PFSK-1 (cell line): Measurements from ENCODE around the gene MLST8.

ENCODE experiments used
- POLR2AphosphoS5 ChIP-seq: IDR thresholded peaks from 2 replicates; pipeline ENCODE4 v1.6.1; 2012; ENCODE audit warnings: low read depth, mild to moderate bottlenecking, control low read depth, low read length, moderate library complexity
- SIN3A ChIP-seq: IDR thresholded peaks from 2 replicates; pipeline ENCODE4 v1.6.1; 2012; ENCODE audit warnings: mild to moderate bottlenecking, low read length, moderate library complexity, borderline replicate concordance; ENCODE audit not compliant: insufficient read depth
- TAF1 ChIP-seq: IDR thresholded peaks from 2 replicates; pipeline ENCODE4 v1.6.1; 2012; ENCODE audit warnings: low read length, control low read depth, borderline replicate concordance; ENCODE audit not compliant: insufficient read depth
- TF ChIP-seq, protein P1 (sequence below), 2 experiments: IDR thresholded peaks; 2 replicates each; pipeline versions ENCODE4 v1.6.1 to v1.8.0; 2011 to 2012; ENCODE audit warnings: low read depth in 2 of 2, low read length in 2 of 2, control low read depth in 1 of 2, inconsistent platforms in 1 of 2, mild to moderate bottlenecking in 1 of 2, moderate library complexity in 1 of 2; ENCODE audit not compliant: insufficient read depth in 1 of 2

DNA sequence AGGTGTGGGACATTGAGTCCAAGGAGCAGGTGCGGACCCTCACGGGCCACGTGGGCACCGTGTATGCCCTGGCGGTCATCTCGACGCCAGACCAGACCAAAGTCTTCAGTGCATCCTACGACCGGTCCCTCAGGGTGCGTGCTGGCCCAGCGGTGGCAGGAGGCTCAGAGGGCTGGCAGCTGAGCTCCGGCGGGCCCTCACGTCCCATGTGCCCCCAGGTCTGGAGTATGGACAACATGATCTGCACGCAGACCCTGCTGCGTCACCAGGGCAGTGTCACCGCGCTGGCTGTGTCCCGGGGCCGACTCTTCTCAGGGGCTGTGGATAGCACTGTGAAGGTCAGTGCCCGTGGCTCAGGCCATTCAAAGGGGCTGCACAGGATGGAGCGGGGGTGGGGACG, 29.2 kb upstream of the MLST8 start:
- TF ChIP-seq SIN3A: no peak
- TF ChIP-seq, protein P1, sequence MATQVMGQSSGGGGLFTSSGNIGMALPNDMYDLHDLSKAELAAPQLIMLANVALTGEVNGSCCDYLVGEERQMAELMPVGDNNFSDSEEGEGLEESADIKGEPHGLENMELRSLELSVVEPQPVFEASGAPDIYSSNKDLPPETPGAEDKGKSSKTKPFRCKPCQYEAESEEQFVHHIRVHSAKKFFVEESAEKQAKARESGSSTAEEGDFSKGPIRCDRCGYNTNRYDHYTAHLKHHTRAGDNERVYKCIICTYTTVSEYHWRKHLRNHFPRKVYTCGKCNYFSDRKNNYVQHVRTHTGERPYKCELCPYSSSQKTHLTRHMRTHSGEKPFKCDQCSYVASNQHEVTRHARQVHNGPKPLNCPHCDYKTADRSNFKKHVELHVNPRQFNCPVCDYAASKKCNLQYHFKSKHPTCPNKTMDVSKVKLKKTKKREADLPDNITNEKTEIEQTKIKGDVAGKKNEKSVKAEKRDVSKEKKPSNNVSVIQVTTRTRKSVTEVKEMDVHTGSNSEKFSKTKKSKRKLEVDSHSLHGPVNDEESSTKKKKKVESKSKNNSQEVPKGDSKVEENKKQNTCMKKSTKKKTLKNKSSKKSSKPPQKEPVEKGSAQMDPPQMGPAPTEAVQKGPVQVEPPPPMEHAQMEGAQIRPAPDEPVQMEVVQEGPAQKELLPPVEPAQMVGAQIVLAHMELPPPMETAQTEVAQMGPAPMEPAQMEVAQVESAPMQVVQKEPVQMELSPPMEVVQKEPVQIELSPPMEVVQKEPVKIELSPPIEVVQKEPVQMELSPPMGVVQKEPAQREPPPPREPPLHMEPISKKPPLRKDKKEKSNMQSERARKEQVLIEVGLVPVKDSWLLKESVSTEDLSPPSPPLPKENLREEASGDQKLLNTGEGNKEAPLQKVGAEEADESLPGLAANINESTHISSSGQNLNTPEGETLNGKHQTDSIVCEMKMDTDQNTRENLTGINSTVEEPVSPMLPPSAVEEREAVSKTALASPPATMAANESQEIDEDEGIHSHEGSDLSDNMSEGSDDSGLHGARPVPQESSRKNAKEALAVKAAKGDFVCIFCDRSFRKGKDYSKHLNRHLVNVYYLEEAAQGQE (IDR thresholded peaks at IDR 0.05; ENCODE audit: insufficient read depth in 1 of 2, low read depth in 2 of 2, low read length in 2 of 2): no peak
- TF ChIP-seq POLR2AphosphoS5: no peak
- TF ChIP-seq TAF1: no peak
